ENCODE measurements around the gene EFNA1. TPM values are rescaled to one million over a fixed set of nuclear protein-coding genes. Genes with fewer than 3 reads are reported as not detected.
"Not testable (repeated sequence)": the region's sequence is repeated elsewhere in the genome, so short reads cannot be mapped to it uniquely, and the experiment has no call there.

Gene EFNA1
- total and polyA plus RNA-seq, 2 experiments from 2014 or later, result 78.7 to 172 TPM

DNA sequence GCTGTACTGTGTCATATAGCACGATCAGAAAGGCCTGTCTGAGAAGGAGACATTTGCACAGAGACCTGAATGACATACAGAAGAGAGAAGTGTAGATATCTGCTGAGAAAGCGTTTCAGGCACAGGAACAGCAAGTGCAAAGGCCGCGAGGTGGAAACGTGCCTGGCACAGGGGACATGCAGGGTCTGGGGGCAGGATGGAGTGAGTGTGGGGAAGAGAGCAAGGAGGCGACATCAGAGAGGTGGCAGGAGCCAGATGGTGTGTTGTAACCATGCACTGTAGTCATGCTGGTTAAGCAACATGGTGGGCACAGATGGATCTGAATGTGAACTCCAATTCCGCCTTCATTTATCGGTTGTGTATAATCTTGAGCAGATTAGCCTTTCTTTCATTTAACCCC, 32.5 kb downstream of the EFNA1 start:
- Histone ChIP-seq H4K20me1 (ENCODE audit: insufficient read depth, poor library complexity, severe bottlenecking) (no peaks in the 10 kb centered on the region), H3K4me1 (ENCODE audit: insufficient read depth) (no peaks in the 10 kb centered on the region), H3K27me3 (no peaks in the 10 kb centered on the region), H3K4me2 (no peak overlapping the region), H3K4me3 (no peak overlapping the region), H2AFZ (no peak overlapping the region), H3K79me2 (no peaks in the 10 kb centered on the region), H3K9me2 (replicated peaks; ENCODE audit: insufficient read depth) (no peaks in the 10 kb centered on the region), H3K36me3 (replicated peaks; ENCODE audit: insufficient read depth, low read depth) (no peaks in the 10 kb centered on the region), H3K9me3 (ENCODE audit: low read depth) (no peaks in the 10 kb centered on the region), H3K27ac (no peak overlapping the region)
- WGBS (ENCODE audit: low lambda C conversion rate, missing lambda C conversion rate), result 87% methylated on average over 8 of the region's 8 CpGs
- DNase-seq (ENCODE audit: low spot score), result no peak
- TF ChIP-seq CTCF (IDR thresholded peaks at IDR 0.05; ENCODE audit: poor library complexity), result no peak
- TF ChIP-seq EZH2phosphoT487 (IDR thresholded peaks at IDR 0.05; ENCODE audit: low read depth, severe bottlenecking, unreplicated experiment), result no peak
- TF ChIP-seq EZH2 (IDR thresholded peaks at IDR 0.05; ENCODE audit: borderline replicate concordance), result no peak

GRCh38 chr1:155162631-155163030, 35.0 kb downstream of the EFNA1 start:
- H3K36me3 ChIP-seq (replicated peaks; ENCODE audit: insufficient read depth, low read depth); H4K20me1 ChIP-seq (ENCODE audit: insufficient read depth, poor library complexity, severe bottlenecking); H3K9me3 ChIP-seq (ENCODE audit: low read depth); H3K4me1 ChIP-seq (ENCODE audit: insufficient read depth); H2AFZ ChIP-seq; H3K9me2 ChIP-seq (replicated peaks; ENCODE audit: insufficient read depth); H3K79me2 ChIP-seq; H3K27ac ChIP-seq; H3K4me3 ChIP-seq; H3K27me3 ChIP-seq; DNase-seq (ENCODE audit: low spot score); H3K4me2 ChIP-seq: not testable (repeated sequence)
- WGBS (ENCODE audit: low lambda C conversion rate, missing lambda C conversion rate), result 97% methylated on average over 6 of the region's 6 CpGs

DNA sequence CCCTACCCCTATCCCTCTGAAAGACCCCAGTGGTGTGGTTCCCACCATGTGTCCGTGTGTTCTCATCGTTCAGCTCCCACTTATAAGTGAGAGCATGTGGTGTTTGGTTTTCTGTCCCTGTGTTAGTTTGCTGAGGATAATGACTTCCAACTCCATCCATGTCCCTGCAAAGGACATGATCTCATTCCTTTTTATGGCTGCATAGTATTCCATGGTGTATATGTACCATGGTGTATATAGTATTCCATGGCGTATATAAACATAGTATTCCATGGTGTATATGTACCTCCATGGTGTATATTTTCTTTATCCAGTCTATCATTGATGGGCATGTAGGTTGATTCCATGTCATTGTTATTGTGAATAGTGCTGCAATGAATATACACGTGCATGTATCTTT, 36.1 kb downstream of the EFNA1 start:
- H3K4me3 ChIP-seq; H3K27ac ChIP-seq; H3K36me3 ChIP-seq (replicated peaks; ENCODE audit: insufficient read depth, low read depth); H3K4me2 ChIP-seq; H3K4me1 ChIP-seq (ENCODE audit: insufficient read depth); H3K9me2 ChIP-seq (replicated peaks; ENCODE audit: insufficient read depth); H3K27me3 ChIP-seq; H3K79me2 ChIP-seq; H2AFZ ChIP-seq; DNase-seq (ENCODE audit: low spot score); H4K20me1 ChIP-seq (ENCODE audit: insufficient read depth, poor library complexity, severe bottlenecking); H3K9me3 ChIP-seq (ENCODE audit: low read depth): not testable (repeated sequence)
- 95% methylated on average over 4 of the region's 4 CpGs for WGBS (ENCODE audit: low lambda C conversion rate, missing lambda C conversion rate)

- not testable (repeated sequence) for H3K9me2 ChIP-seq (replicated peaks; ENCODE audit: insufficient read depth); H3K36me3 ChIP-seq (replicated peaks; ENCODE audit: insufficient read depth, low read depth); H3K79me2 ChIP-seq; H3K27ac ChIP-seq; H3K4me1 ChIP-seq (ENCODE audit: insufficient read depth); H2AFZ ChIP-seq; H3K4me3 ChIP-seq; H3K27me3 ChIP-seq; H4K20me1 ChIP-seq (ENCODE audit: insufficient read depth, poor library complexity, severe bottlenecking); DNase-seq (ENCODE audit: low spot score); H3K4me2 ChIP-seq; H3K9me3 ChIP-seq (ENCODE audit: low read depth)
- WGBS (ENCODE audit: low lambda C conversion rate, missing lambda C conversion rate), result 93% methylated on average over 11 of the region's 11 CpGs
These were observed 36.9 kb downstream of the EFNA1 start for GRCh38 chr1:155164625-155165024.

GRCh38 chr1:155166051-155166470, 38.4 kb downstream of the EFNA1 start:
- H4K20me1 ChIP-seq (ENCODE audit: insufficient read depth, poor library complexity, severe bottlenecking), result no peaks in the 10 kb centered on the region
- no peak overlapping the region for H2AFZ ChIP-seq
- peaks cover 4% of the 10 kb centered on the region for H3K4me1 ChIP-seq (ENCODE audit: insufficient read depth)
- H3K4me2 ChIP-seq, result no peak overlapping the region
- WGBS (ENCODE audit: low lambda C conversion rate, missing lambda C conversion rate), result 58% methylated on average over 8 of the region's 8 CpGs
- no peak for DNase-seq (ENCODE audit: low spot score)
- H3K79me2 ChIP-seq, result peaks cover 7% of the 10 kb centered on the region
- H3K9me3 ChIP-seq (ENCODE audit: low read depth), result no peaks in the 10 kb centered on the region
- TF ChIP-seq EZH2 (IDR thresholded peaks at IDR 0.05; ENCODE audit: borderline replicate concordance), result no peak
- H3K36me3 ChIP-seq (replicated peaks; ENCODE audit: insufficient read depth, low read depth), result no peaks in the 10 kb centered on the region
- no peak overlapping the region for H3K4me3 ChIP-seq
- H3K9me2 ChIP-seq (replicated peaks; ENCODE audit: insufficient read depth), result no peaks in the 10 kb centered on the region
- H3K27me3 ChIP-seq, result no peaks in the 10 kb centered on the region
- no peak overlapping the region for H3K27ac ChIP-seq
